ENCODE data around the gene HCST.
A peak's percentile ranks its signal among the peaks of the same experiment; 100 is the strongest.
"Not testable (repeated sequence)": the region's sequence is repeated elsewhere in the genome, so short reads cannot be mapped to it uniquely, and the experiment has no call there.

Gene HCST

GRCh38 chr19:35904311-35905068, 2.2 kb downstream of the HCST start:
- no peak for DNase-seq (ENCODE audit: low read depth in 2 of 2)

- DNase-seq (ENCODE audit: low read depth in 2 of 2): no peak
Measured at GRCh38 chr19:35905178-35905727, 2.9 kb downstream of the HCST start.

DNA sequence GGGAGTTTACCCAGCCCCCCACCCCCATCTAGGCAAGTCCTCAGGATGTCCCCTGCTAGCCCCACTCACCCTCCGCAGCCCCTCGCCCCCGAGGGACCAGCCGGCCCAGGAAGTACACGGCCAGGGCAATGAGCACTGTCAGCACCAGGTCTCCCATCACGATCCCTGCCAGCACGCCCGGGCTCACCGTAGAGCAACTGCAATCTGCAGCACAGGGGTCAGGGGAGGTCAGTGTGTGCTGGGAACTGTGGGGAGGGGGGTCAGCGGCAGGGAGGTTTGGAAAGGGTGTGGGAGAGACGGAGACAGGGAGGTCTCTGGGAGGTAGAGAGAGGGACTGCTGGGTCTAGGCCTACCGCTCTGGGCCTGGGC, 5.0 kb downstream of the HCST start:
- no peak for DNase-seq (ENCODE audit: low read depth in 2 of 2)

- no peak for DNase-seq (ENCODE audit: low read depth in 2 of 2)
Measured at GRCh38 chr19:35908010-35908441, 5.7 kb downstream of the HCST start, which contains the start of gene TYROBP. TSS of gene TYROBP (minus strand) at chr19:35908295. CDS start at chr19:35908228, 67 bp downstream.

GRCh38 chr19:35908973-35909683, 6.8 kb downstream of the HCST start:
- DNase-seq (ENCODE audit: low read depth in 2 of 2): no peak

DNA sequence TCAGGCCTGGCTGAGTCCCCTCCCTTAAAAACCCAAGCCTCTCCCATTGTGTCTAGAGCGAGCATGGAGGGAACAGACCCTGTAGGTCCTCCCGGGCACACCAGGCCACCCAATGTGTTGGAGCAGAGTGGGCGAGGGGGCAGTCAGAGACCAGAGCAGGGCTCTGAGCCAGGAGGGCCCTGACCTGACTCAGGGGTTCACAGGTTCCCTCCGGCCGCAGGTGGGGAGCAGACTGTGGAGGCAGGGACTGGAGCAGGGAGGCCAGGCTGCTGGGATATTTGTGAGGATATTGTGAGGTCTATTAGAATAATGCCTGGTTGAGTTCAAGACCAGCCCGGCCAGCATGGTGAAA, 7.3 kb downstream of the HCST start:
- DNase-seq (ENCODE audit: low read depth in 2 of 2): no peak

DNA sequence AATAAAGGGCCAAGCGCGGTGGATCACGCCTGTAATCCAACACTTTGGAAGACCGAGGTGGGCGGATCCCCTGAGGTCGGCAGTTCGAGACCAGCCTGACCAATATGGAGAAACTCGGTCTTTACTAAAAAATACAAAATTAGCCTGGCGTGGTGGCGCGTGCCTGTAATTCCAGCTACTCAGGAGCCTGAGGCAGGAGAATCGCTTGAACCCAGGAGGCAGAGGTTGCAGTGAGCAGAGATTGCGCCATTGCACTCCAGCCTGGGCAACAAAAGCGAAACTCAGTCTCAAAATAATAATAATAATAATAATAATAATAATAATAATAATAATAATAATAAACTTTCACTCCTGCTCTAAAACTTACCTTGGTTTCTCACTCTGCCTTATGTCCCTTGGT, 8.0 kb downstream of the HCST start:
- DNase-seq (ENCODE audit: low read depth in 2 of 2): not testable (repeated sequence)

- no peak for DNase-seq (ENCODE audit: low read depth in 2 of 2)
Measured at GRCh38 chr19:35911173-35911572, 8.8 kb downstream of the HCST start.

- DNase-seq (ENCODE audit: low read depth in 2 of 2): peak in 1 of 2 donors; percentile 16
Measured at GRCh38 chr19:35911790-35912189, 9.5 kb downstream of the HCST start.

DNA sequence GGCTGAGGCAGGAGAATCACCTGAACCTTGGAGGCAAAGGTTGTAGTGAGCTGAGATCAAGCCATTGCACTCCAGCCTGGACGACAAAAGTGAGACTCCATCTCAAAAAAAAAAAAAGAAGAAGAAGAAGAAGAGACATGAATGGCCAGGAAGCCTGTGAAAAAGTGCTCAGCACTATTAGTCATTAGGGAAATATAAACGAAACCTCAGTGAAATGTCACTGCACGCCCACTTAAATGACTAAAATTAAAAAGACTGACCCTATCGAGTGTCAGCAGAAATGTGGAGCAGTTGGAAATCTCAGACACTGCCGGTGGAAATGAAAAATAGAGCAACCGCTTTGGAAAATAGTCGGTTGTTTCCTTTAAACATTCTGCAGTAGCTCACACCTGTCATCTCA, 11.3 kb downstream of the HCST start:
- DNase-seq (ENCODE audit: low read depth in 2 of 2): no peak

GRCh38 chr19:35915443-35915842, 13.1 kb downstream of the HCST start:
- DNase-seq (ENCODE audit: low read depth in 2 of 2): no peak

DNA sequence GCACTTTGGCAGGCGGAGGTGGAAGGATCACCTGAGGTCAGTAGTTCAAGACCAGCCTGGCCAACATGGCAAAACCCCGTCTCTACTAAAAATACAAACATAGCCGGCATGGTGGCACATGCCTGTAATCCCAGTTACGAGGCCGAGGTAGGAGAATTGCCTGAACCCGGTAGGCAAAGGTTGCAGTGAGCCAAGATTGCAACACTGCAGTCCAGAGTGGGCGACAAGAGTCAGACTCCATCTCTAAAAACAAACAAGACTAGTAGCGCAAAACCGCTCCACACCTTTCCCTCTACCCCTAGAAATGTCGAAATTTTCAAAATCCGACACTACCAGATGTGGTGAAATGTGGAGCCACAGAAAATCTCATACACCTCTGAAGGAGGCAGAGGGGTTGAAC, 17.0 kb downstream of the HCST start:
- no peak for DNase-seq (ENCODE audit: low read depth in 2 of 2)

DNA sequence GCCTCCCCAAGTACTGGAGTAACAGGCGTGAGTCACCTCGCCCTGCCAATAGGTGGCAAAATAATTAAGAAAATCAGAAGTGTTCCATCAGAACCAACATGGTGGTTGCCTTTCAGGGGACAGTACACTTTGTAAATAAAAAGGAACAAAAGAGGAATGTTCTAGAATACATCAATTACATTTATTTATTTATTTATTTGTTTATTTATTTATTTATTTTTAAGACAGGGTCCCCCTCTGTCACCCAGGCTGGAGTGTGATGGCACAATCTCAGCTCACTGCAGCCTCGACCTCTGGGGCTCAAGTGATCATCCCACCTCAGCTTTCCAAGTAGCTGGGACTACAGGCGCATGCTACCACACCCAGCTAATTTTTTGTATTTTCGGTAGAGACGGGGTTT, 18.7 kb downstream of the HCST start:
- no peak for DNase-seq (ENCODE audit: low read depth in 2 of 2)

DNA sequence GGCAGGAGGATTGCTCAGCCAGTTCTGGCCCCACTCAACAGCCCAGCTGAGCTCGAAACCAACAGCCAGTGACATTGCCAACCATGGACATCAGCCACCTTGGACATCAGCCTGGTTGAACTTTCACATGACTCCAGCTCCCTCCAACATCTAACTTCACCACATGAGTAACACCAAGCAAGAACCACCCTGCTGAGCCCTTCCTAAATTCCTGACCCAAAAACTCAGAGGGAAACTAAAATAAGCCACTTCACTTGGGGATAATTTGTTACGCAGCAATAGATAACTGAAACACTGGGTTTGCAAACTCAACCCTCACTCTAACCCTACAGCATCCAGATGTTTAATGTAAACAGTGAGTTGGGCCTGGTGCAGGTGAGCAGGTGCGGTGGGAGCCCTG, 23.2 kb downstream of the HCST start:
- no peak for DNase-seq (ENCODE audit: low read depth in 2 of 2)

- no peak for DNase-seq (ENCODE audit: low read depth in 2 of 2)
Measured at GRCh38 chr19:35928507-35928906, 26.2 kb downstream of the HCST start.

- no peak for DNase-seq (ENCODE audit: low read depth in 2 of 2)
Measured at GRCh38 chr19:35929876-35930275, 27.5 kb downstream of the HCST start.

DNA sequence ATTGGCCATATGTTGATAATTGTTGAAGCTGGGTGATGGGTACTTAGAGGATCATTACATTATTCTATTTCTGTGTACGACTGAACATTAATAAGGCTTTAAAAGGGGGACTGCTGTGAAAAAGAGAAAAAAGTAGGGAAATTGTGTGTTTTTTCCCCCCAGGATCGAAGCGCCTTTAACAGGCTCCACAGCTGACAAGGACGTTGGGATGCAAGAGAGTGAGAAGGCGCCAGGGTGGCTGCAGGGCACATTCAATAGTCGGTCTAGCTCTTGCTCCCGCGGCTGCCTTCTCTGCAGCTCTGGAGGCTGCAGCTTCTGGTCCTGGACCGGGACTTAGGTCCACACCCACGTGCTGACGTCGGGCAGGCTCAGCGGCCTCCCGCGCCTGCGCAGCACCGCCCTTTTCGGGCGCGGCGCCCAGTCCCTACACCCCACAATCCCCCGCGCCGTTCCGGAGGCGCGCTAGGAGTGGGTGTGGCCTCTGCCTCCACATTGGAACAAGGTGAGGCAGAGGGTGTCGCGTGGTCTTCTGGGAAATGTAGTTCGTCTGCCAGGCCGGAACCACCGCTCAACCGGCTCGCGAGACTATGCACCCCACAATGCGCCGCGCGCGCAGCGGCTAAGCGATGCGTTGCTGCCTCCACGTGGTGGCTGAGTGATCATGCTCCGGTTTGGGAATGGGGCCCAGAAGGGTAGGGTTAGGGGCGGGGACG, 29.0 kb downstream of the HCST start:
- peak; percentile 100 for DNase-seq (ENCODE audit: low read depth in 2 of 2)

DNA sequence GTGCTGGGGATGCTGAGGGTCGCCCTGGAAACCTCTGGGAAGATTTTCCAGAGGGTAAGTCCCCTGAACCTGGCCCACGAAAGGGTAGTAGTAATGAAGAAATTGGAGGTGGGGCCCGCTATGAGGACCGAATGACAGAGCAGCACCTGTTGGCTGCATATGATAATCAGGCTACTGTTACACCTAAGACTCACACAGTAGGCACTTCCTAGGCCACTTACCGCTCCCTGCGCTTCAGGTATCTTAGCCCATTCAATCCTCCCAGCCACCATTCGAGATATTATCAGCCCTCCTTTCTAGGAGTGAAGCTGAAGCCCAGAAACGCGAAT, 29.5 kb downstream of the HCST start:
- no peak for DNase-seq (ENCODE audit: low read depth in 2 of 2)

DNA sequence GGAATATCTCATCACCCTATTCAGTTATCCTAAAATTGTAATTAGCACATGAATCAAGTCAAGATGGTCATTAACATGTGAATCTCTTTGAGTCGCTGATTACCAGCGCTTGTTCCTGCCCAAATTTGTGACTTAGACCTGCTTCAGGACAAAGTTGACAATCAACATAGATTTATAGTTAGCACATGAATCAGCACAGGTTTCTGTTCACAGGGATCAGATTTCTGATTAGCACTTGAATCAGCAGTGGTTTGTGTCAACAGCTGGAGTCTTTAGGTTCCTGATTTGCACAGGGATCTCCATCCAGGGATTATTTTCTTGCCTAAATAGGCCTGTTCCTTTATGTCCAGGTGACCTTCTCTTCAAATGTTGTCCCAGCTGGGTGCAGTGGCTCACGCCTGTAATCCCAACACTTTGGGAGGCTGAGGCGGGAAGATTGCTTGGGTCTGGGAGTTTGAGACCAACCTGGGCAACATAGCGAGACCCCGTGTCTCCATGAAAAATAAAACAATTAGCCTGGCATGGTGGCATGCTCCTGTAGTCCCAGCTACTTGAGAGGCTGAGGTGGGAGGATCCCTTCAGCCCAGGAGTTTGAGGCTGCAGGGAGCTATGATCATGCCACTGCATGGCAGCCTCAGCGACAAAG, 30.1 kb downstream of the HCST start:
- no peak for DNase-seq (ENCODE audit: low read depth in 2 of 2)

- DNase-seq (ENCODE audit: low read depth in 2 of 2): peak; percentile 41 to 43
Measured at GRCh38 chr19:35935911-35936737, 33.8 kb downstream of the HCST start, which contains the start of gene LRFN3. TSS of gene LRFN3 (plus strand) at chr19:35936374. CDS start at chr19:35939426, 3,052 bp downstream.

- no peak for DNase-seq (ENCODE audit: low read depth in 2 of 2)
Measured at GRCh38 chr19:35936738-35937268, 34.5 kb downstream of the HCST start.
